Endothelial cell (in vitro differentiated cells): ENCODE results near the gene ITGBL1. TPM values are rescaled to one million over a fixed set of nuclear protein-coding genes. Genes with fewer than 3 reads are reported as not detected.

Experiments
- DNase-seq: peaks from one replicate; pipeline ENCODE4 v3.0.0; 2021; ENCODE audit warnings: low spot score
- H3K27ac Mint-ChIP-seq: one replicate; pipeline ENCODE4 v1.8.0; 2021; ENCODE audit warnings: mixed read lengths, inconsistent platforms; ENCODE audit not compliant: unreplicated experiment
- H3K27me3 Mint-ChIP-seq: one replicate; pipeline ENCODE4 v1.8.0; 2021; ENCODE audit warnings: mild to moderate bottlenecking, moderate library complexity, mixed read lengths, inconsistent platforms; ENCODE audit not compliant: unreplicated experiment
- H3K36me3 Mint-ChIP-seq: one replicate; pipeline ENCODE4 v1.8.0; 2021; ENCODE audit warnings: mild to moderate bottlenecking, low read depth, mixed read lengths, inconsistent platforms; ENCODE audit not compliant: unreplicated experiment
- H3K4me1 Mint-ChIP-seq: one replicate; pipeline ENCODE4 v1.8.0; 2021; ENCODE audit warnings: mild to moderate bottlenecking, mixed read lengths, inconsistent platforms; ENCODE audit not compliant: unreplicated experiment
- H3K4me3 Mint-ChIP-seq: one replicate; pipeline ENCODE4 v1.8.0; 2021; ENCODE audit warnings: mild to moderate bottlenecking, mixed read lengths, inconsistent platforms; ENCODE audit not compliant: unreplicated experiment
- H3K9me3 Mint-ChIP-seq: one replicate; pipeline ENCODE4 v1.8.0; 2021; ENCODE audit warnings: mixed read lengths, inconsistent platforms; ENCODE audit not compliant: unreplicated experiment
- long read RNA-seq: library from polyadenylated mRNA; unstranded; transcript quantifications from one replicate; pipeline ENCODE4 v2.0.0, GENCODE V29; 2020; ENCODE audit not compliant: unreplicated experiment
- total RNA-seq: library from RNA; stranded (reverse); fragmentation: NEBNext Ultra II Directional; extraction: Animal tissue kit (Norgen Biotek cat#: 25700); gene quantifications from one replicate; pipeline ENCODE4 v1.2.1, GENCODE V29; 2021; ENCODE audit not compliant: unreplicated experiment
- TF ChIP-seq, protein P1 (sequence below): fragments of 200-600 bp; sonication (generic); IDR thresholded peaks from one replicate; pipeline ENCODE4 v1.5.0; 2021; ENCODE audit warnings: antibody characterized with exemption; ENCODE audit not compliant: unreplicated experiment

The ITGBL1 gene, protein sequence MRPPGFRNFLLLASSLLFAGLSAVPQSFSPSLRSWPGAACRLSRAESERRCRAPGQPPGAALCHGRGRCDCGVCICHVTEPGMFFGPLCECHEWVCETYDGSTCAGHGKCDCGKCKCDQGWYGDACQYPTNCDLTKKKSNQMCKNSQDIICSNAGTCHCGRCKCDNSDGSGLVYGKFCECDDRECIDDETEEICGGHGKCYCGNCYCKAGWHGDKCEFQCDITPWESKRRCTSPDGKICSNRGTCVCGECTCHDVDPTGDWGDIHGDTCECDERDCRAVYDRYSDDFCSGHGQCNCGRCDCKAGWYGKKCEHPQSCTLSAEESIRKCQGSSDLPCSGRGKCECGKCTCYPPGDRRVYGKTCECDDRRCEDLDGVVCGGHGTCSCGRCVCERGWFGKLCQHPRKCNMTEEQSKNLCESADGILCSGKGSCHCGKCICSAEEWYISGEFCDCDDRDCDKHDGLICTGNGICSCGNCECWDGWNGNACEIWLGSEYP
- not detected for total RNA-seq
- long read RNA-seq, result 0 reads

DNA sequence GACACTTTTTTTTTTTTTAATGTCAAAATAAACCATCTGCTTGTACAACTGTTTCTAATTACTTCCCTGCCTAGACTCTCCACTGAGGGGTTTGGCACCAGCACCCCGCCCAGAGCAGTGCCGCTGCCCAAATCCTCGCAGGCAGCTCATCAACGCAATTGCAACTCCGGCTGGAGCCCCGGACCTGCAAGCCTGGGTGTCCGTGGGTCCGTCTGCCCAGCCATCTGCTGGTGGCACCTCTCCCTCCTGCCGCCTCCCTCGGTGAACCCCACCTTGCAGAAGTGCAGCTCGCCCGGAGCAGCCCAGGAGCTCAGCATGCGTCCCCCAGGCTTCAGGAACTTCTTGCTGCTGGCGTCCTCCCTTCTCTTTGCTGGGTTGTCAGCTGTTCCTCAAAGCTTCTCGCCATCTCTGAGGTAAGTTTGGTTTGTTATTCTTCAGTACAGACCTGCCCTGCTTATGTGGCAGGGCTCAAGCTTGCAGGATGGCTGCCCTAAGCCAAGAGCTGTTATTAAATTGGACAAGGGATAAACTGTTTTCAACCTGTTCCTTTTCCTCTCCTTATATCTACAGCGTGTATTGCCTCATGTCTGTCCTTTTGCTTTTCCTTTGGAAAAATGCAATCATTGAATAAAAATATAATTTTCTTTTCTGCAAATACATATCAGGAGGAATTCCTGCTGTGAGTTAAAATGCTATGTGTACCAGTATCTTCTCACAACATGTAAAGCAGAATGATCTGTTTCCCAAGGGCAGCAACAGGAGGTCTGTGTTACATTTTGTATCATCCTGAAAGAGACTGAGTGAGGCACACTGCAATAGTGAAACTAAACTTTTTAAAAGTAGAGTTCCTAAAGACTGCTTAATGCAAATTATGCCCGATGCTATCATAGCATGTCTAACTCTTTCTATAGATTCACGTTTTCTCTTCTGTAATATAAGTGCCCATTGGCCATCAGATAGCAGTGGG, at the start of gene ITGBL1:
Gene ITGBL1 (plus strand): TSS at position 157 of the 967 bp plus-strand sequence. CDS start 159 bp downstream, at position 316.
- no peaks in the 10 kb centered on the region for H3K9me3 Mint-ChIP-seq
- H3K27ac Mint-ChIP-seq, result no peak within 1 kb of the TSS
- H3K4me1 Mint-ChIP-seq, result no peaks in the 10 kb centered on the region
- no peak for DNase-seq
- H3K27me3 Mint-ChIP-seq, result no peaks in the 10 kb centered on the region
- TF ChIP-seq, protein P1, sequence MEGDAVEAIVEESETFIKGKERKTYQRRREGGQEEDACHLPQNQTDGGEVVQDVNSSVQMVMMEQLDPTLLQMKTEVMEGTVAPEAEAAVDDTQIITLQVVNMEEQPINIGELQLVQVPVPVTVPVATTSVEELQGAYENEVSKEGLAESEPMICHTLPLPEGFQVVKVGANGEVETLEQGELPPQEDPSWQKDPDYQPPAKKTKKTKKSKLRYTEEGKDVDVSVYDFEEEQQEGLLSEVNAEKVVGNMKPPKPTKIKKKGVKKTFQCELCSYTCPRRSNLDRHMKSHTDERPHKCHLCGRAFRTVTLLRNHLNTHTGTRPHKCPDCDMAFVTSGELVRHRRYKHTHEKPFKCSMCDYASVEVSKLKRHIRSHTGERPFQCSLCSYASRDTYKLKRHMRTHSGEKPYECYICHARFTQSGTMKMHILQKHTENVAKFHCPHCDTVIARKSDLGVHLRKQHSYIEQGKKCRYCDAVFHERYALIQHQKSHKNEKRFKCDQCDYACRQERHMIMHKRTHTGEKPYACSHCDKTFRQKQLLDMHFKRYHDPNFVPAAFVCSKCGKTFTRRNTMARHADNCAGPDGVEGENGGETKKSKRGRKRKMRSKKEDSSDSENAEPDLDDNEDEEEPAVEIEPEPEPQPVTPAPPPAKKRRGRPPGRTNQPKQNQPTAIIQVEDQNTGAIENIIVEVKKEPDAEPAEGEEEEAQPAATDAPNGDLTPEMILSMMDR, result no peak
- H3K4me3 Mint-ChIP-seq, result no peak within 1 kb of the TSS
- no peaks in the 10 kb centered on the region for H3K36me3 Mint-ChIP-seq

DNA sequence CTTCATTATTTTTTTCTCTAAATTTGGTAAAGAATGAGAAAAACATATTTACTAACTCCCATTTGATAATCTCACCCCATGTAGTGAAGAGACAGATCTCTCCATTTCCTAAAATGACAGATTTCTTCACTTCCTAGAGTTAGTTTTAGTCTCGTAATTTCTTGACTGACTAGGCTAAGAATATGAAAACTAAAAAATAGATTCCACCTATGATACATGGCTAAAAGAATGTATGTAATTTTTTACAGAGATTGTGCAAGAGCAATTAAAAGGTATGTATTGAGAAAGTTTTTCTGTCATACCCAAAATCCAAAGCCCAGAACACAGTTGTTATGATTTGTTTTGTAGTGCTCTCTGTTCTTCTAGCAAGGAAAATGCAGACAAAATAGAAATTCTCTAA, 45.7 kb upstream of the ITGBL1 start:
- TF ChIP-seq, protein P1, result no peak
- no peaks in the 10 kb centered on the region for H3K9me3 Mint-ChIP-seq
- H3K36me3 Mint-ChIP-seq, result no peaks in the 10 kb centered on the region
- no peak for DNase-seq
- no peaks in the 10 kb centered on the region for H3K4me1 Mint-ChIP-seq
- no peak overlapping the region for H3K4me3 Mint-ChIP-seq
- H3K27ac Mint-ChIP-seq, result no peak overlapping the region
- H3K27me3 Mint-ChIP-seq, result peaks cover 1% of the 10 kb centered on the region

DNA sequence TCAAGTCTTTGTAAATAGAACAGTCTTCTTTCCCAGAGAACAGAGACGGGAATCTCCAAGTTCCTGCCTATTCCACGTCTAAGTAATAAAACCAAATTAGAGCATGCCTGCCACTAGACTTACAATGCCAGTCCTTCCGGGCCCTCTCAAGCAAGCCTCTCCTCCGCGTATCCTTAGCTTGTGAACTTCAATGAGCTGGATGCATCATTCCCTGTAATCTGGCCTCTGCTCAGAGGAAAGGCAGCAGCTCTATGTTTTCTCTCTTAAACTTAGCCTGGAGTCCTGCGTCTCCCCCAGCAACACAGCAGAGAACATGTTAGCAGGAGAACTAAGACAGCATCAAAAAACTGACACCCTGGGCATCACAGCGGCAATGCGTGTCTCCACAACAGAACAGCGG, 44.3 kb upstream of the ITGBL1 start:
- DNase-seq, result no peak
- Mint-ChIP-seq H3K27me3 (peaks cover 1% of the 10 kb centered on the region), H3K27ac (no peak overlapping the region), H3K36me3 (no peaks in the 10 kb centered on the region), H3K4me3 (no peak overlapping the region), H3K9me3 (no peaks in the 10 kb centered on the region), H3K4me1 (no peaks in the 10 kb centered on the region)
- TF ChIP-seq, protein P1, result no peak

DNA sequence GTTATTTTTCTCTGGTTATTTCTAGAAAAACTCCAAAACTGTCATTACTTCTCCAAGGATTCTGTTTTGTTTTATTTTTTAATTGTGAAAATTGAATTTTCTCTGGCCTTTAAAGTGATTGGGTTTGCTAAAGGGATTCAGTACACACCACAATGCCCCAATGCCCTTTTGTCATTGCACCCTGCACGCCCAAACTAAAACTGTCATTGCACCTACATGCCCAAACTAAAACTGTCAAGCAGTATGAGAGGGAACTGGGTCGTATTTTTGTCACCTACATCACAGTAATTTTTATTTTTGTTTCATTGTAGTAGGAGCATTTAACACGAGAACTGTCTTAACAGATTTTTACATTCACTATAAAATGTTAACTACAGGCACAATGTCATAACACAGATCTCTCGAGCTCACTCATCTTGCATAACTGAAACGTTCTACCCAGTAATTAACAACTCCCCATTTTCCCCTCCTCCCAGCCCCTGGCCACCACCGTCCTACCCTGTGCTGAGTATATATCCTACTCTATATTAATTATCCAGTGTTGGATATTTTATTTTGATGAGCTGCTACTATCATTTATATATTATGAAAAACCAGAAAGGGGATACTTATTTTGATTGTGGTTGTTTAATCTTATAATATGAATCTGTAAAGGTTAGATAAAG, 43.4 kb upstream of the ITGBL1 start:
- Mint-ChIP-seq H3K4me3 (no peak overlapping the region), H3K27me3 (peaks cover 1% of the 10 kb centered on the region), H3K36me3 (no peaks in the 10 kb centered on the region), H3K27ac (no peak overlapping the region), H3K9me3 (no peaks in the 10 kb centered on the region), H3K4me1 (no peaks in the 10 kb centered on the region)
- TF ChIP-seq, protein P1, result no peak
- DNase-seq, result no peak
